ENCODE data around the gene CCL4. TPM values are rescaled to one million over a fixed set of nuclear protein-coding genes. Genes with fewer than 3 reads are reported as not detected.
"Not testable (repeated sequence)": the region's sequence is repeated elsewhere in the genome, so short reads cannot be mapped to it uniquely, and the experiment has no call there.

Gene CCL4
- polyA plus RNA-seq (2013, experiment 1 of 2), result not detected
- not detected for polyA plus RNA-seq (2013, experiment 2 of 2)

DNA sequence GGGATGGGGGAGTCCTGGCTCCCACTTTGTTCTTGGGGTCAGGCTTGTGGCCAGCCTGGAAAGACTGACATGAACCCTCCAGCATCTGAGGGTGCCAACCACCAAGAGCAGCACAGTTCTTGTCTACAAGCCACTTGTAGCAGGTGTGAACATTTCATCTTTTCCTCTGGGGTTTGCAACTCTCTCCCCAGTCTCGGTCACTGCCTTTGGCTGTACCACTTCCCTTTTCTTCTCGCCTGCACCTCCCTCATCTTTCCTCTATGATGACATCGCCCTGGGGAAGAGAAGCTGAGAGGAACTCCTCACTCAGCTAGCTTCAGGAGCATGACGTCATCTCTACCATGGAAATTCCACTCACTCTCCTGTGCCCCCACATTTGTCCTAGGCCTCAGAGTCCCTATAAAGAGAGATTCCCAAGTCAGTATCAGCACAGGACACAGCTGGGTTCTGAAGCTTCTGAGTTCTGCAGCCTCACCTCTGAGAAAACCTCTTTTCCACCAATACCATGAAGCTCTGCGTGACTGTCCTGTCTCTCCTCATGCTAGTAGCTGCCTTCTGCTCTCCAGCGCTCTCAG, at the start of gene CCL4:
Gene CCL4, plus strand, starts transcription at position 427 of the 575 bp plus-strand sequence. Its CDS starts 79 bp downstream, at position 506.
- WGBS, 2 donors (ENCODE audit: extremely low coverage in 2 of 2, insufficient read length in 2 of 2, insufficient replicate concordance in 1 of 2), result no CpG with 5 or more reads among the region's 6 CpGs
- not testable (repeated sequence) for H4K91ac ChIP-seq (ENCODE audit: low read depth, low read length, poor library complexity); H3K27me3 ChIP-seq (ENCODE audit: control insufficient read depth in 3 of 3, insufficient read depth in 3 of 3, low read depth in 1 of 3, low read length in 3 of 3)

DNA sequence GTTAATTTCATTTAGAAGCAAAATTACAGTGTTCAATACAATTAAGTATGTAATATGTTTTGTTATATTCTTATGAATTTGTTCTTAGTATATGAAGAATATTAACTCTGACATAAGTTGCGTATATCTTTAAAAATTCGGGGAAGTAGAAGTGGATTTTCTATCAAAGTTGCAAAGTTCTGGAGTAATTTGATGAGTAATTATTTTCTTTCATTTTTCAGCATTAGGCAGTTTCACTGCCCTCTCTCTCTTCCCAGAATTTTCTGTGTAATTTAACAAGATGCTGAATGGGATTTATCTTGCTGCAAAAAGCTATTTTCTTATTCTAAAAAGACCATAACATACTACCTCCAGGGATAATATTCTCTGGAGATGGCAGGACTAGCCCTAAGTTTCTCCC, 48.5 kb upstream of the CCL4 start:
- no peak overlapping the region for H3K4ac ChIP-seq (ENCODE audit: low read length)
- H3K79me1 ChIP-seq (ENCODE audit: low read depth, low read length), result no peaks in the 10 kb centered on the region
- no peak overlapping the region for H3K23ac ChIP-seq (ENCODE audit: low read depth, low read length, poor library complexity)
- H3K18ac ChIP-seq (ENCODE audit: low read length), result no peak overlapping the region
- H3K4me2 ChIP-seq (ENCODE audit: insufficient read depth, low read length, poor library complexity, severe bottlenecking), result no peak overlapping the region
- no peaks in the 10 kb centered on the region for H3K4me1 ChIP-seq (ENCODE audit: control insufficient read depth in 2 of 2, insufficient read depth in 1 of 2, low read depth in 1 of 2, low read length in 2 of 2)
- H3K36me3 ChIP-seq (replicated peaks in 1 of 2; ENCODE audit: control insufficient read depth in 2 of 2, insufficient read depth in 2 of 2, low read length in 2 of 2), result no peaks in the 10 kb centered on the region
- H2BK15ac ChIP-seq (ENCODE audit: low read length), result no peak overlapping the region
- H4K91ac ChIP-seq (ENCODE audit: low read depth, low read length, poor library complexity), result no peak overlapping the region
- H3K4me3 ChIP-seq (ENCODE audit: low read length in 2 of 2), result no peak overlapping the region
- no peak overlapping the region for H2AFZ ChIP-seq (ENCODE audit: low read length)
- no peaks in the 10 kb centered on the region for H3K9me3 ChIP-seq (replicated peaks in 1 of 2; ENCODE audit: control insufficient read depth in 2 of 2, insufficient read depth in 1 of 2, low read depth in 1 of 2, low read length in 2 of 2)
- no peaks in the 10 kb centered on the region for H3K27me3 ChIP-seq (ENCODE audit: control insufficient read depth in 3 of 3, insufficient read depth in 3 of 3, low read depth in 1 of 3, low read length in 3 of 3)
- H2BK12ac ChIP-seq (ENCODE audit: low read length), result no peak overlapping the region
- no peak overlapping the region for H3K9ac ChIP-seq (ENCODE audit: low read depth, low read length, poor library complexity)
- no peak overlapping the region for H3K27ac ChIP-seq (replicated peaks; ENCODE audit: low read length)
- no CpG with 5 or more reads among the region's 2 CpGs for WGBS, 2 donors (ENCODE audit: extremely low coverage in 2 of 2, insufficient read length in 2 of 2, insufficient replicate concordance in 1 of 2)
- H3K14ac ChIP-seq (ENCODE audit: low read length), result no peak overlapping the region
- H4K8ac ChIP-seq (ENCODE audit: low read depth, low read length), result no peak overlapping the region
- no peak overlapping the region for H2AK5ac ChIP-seq (ENCODE audit: low read depth, low read length)
- no peak overlapping the region for H2BK120ac ChIP-seq (ENCODE audit: low read depth, low read length)
- no peak overlapping the region for H2BK5ac ChIP-seq (ENCODE audit: low read length)
- no peak for DNase-seq (ENCODE audit: low spot score)

More for the DNA sequence above, at the start of gene CCL4:
- not testable (repeated sequence) for H3K9me3 ChIP-seq (replicated peaks in 1 of 2; ENCODE audit: control insufficient read depth in 2 of 2, insufficient read depth in 1 of 2, low read depth in 1 of 2, low read length in 2 of 2); H4K8ac ChIP-seq (ENCODE audit: low read depth, low read length); H3K79me1 ChIP-seq (ENCODE audit: low read depth, low read length); H3K27ac ChIP-seq (replicated peaks; ENCODE audit: low read length); H3K18ac ChIP-seq (ENCODE audit: low read length); H3K4me1 ChIP-seq (ENCODE audit: control insufficient read depth in 2 of 2, insufficient read depth in 1 of 2, low read depth in 1 of 2, low read length in 2 of 2); H3K4ac ChIP-seq (ENCODE audit: low read length); H3K4me2 ChIP-seq (ENCODE audit: insufficient read depth, low read length, poor library complexity, severe bottlenecking); H2AFZ ChIP-seq (ENCODE audit: low read length); H3K14ac ChIP-seq (ENCODE audit: low read length); H3K9ac ChIP-seq (ENCODE audit: low read depth, low read length, poor library complexity); DNase-seq (ENCODE audit: low spot score); H2BK15ac ChIP-seq (ENCODE audit: low read length); H2AK5ac ChIP-seq (ENCODE audit: low read depth, low read length); H3K36me3 ChIP-seq (replicated peaks in 1 of 2; ENCODE audit: control insufficient read depth in 2 of 2, insufficient read depth in 2 of 2, low read length in 2 of 2); H3K4me3 ChIP-seq (ENCODE audit: low read length in 2 of 2); H2BK12ac ChIP-seq (ENCODE audit: low read length); H2BK120ac ChIP-seq (ENCODE audit: low read depth, low read length); H3K23ac ChIP-seq (ENCODE audit: low read depth, low read length, poor library complexity); H2BK5ac ChIP-seq (ENCODE audit: low read length)

DNA sequence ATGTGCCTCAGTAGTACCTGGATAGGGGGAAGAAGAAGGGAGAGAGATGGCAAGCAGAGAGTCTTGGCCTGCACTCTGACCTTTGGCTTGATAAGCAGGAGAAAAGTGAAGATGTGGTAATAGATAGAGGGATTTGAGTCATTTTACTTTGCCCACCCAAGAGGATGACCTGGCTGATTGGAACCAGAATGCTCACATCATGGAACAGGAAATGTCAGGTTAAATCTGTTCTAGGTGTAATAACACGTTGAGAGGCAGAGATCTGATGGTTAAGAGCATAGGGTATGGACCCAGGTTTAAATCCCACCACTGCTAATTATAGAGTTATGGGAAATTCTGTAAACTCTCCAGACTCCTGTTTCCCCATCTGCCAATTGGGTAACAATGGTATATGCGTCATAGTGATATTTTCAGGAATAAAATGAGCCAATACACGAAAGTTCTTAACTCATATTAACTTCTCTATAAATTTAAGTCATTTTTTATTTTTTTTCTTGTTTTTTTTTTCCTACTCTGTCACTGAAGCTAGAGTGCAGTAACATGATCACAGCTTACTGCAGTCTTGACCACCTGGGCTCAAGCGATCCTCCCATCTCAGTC, 47.6 kb upstream of the CCL4 start:
- Histone ChIP-seq H2BK12ac (ENCODE audit: low read length) (no peak overlapping the region), H2BK5ac (ENCODE audit: low read length) (no peak overlapping the region), H2BK120ac (ENCODE audit: low read depth, low read length) (no peak overlapping the region), H3K27ac (replicated peaks; ENCODE audit: low read length) (no peak overlapping the region), H3K4me3 (ENCODE audit: low read length in 2 of 2) (no peak overlapping the region), H3K27me3 (ENCODE audit: control insufficient read depth in 3 of 3, insufficient read depth in 3 of 3, low read depth in 1 of 3, low read length in 3 of 3) (no peaks in the 10 kb centered on the region), H3K14ac (ENCODE audit: low read length) (no peak overlapping the region), H3K4me1 (ENCODE audit: control insufficient read depth in 2 of 2, insufficient read depth in 1 of 2, low read depth in 1 of 2, low read length in 2 of 2) (no peaks in the 10 kb centered on the region), H2AK5ac (ENCODE audit: low read depth, low read length) (no peak overlapping the region), H3K79me1 (ENCODE audit: low read depth, low read length) (no peaks in the 10 kb centered on the region), H3K4ac (ENCODE audit: low read length) (no peak overlapping the region), H2BK15ac (ENCODE audit: low read length) (no peak overlapping the region), H3K23ac (ENCODE audit: low read depth, low read length, poor library complexity) (no peak overlapping the region), H3K9me3 (replicated peaks in 1 of 2; ENCODE audit: control insufficient read depth in 2 of 2, insufficient read depth in 1 of 2, low read depth in 1 of 2, low read length in 2 of 2) (no peaks in the 10 kb centered on the region), H3K18ac (ENCODE audit: low read length) (no peak overlapping the region), H3K36me3 (replicated peaks in 1 of 2; ENCODE audit: control insufficient read depth in 2 of 2, insufficient read depth in 2 of 2, low read length in 2 of 2) (no peaks in the 10 kb centered on the region), H4K91ac (ENCODE audit: low read depth, low read length, poor library complexity) (no peak overlapping the region), H3K4me2 (ENCODE audit: insufficient read depth, low read length, poor library complexity, severe bottlenecking) (no peak overlapping the region), H4K8ac (ENCODE audit: low read depth, low read length) (no peak overlapping the region), H2AFZ (ENCODE audit: low read length) (no peak overlapping the region), H3K9ac (ENCODE audit: low read depth, low read length, poor library complexity) (no peak overlapping the region)
- no CpG with 5 or more reads among the region's 4 CpGs for WGBS, 2 donors (ENCODE audit: extremely low coverage in 2 of 2, insufficient read length in 2 of 2, insufficient replicate concordance in 1 of 2)
- no peak for DNase-seq (ENCODE audit: low spot score)

DNA sequence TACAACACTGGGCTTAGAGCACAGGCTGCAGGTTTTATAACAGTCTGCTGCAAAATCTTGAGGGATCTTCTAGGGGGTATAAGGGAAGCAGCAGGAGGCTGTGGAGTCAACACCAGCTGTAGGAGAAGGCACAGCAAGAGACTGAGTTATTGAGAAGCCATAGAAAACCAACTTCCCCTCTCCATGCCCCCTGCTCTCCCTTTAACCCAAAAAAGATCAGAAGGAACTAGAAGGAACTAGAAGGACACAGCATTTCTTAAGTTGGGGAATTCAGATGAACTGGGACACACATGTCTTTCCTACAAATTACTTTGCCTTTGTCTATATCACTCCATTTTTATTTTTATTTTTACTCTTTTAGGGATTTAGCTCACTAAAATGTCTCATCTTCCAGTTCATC, 45.7 kb upstream of the CCL4 start:
- Histone ChIP-seq H2AFZ (ENCODE audit: low read length) (no peak overlapping the region), H2BK12ac (ENCODE audit: low read length) (no peak overlapping the region), H3K4ac (ENCODE audit: low read length) (no peak overlapping the region), H2BK15ac (ENCODE audit: low read length) (no peak overlapping the region), H3K36me3 (replicated peaks in 1 of 2; ENCODE audit: control insufficient read depth in 2 of 2, insufficient read depth in 2 of 2, low read length in 2 of 2) (no peaks in the 10 kb centered on the region), H4K8ac (ENCODE audit: low read depth, low read length) (no peak overlapping the region), H4K91ac (ENCODE audit: low read depth, low read length, poor library complexity) (no peak overlapping the region), H3K27me3 (ENCODE audit: control insufficient read depth in 3 of 3, insufficient read depth in 3 of 3, low read depth in 1 of 3, low read length in 3 of 3) (no peaks in the 10 kb centered on the region), H2BK5ac (ENCODE audit: low read length) (no peak overlapping the region), H3K9ac (ENCODE audit: low read depth, low read length, poor library complexity) (no peak overlapping the region), H3K4me2 (ENCODE audit: insufficient read depth, low read length, poor library complexity, severe bottlenecking) (no peak overlapping the region), H3K14ac (ENCODE audit: low read length) (no peak overlapping the region), H3K9me3 (replicated peaks in 1 of 2; ENCODE audit: control insufficient read depth in 2 of 2, insufficient read depth in 1 of 2, low read depth in 1 of 2, low read length in 2 of 2) (no peaks in the 10 kb centered on the region), H3K79me1 (ENCODE audit: low read depth, low read length) (no peaks in the 10 kb centered on the region), H3K27ac (replicated peaks; ENCODE audit: low read length) (no peak overlapping the region), H3K4me3 (ENCODE audit: low read length in 2 of 2) (no peak overlapping the region), H2BK120ac (ENCODE audit: low read depth, low read length) (no peak overlapping the region), H3K4me1 (ENCODE audit: control insufficient read depth in 2 of 2, insufficient read depth in 1 of 2, low read depth in 1 of 2, low read length in 2 of 2) (no peaks in the 10 kb centered on the region), H2AK5ac (ENCODE audit: low read depth, low read length) (no peak overlapping the region), H3K18ac (ENCODE audit: low read length) (no peak overlapping the region), H3K23ac (ENCODE audit: low read depth, low read length, poor library complexity) (no peak overlapping the region)
- no peak for DNase-seq (ENCODE audit: low spot score)

Measured in neuronal stem cell (in vitro differentiated cells).